GM21825 (cell line): ENCODE results near the gene MSH2.

Experiments
- ATAC-seq: cut with Tn5 transposase; IDR thresholded peaks from one replicate; pipeline ENCODE4 v1.9.1; 2021; ENCODE audit warnings: mild to moderate bottlenecking, moderate library complexity; ENCODE audit not compliant: unreplicated experiment

The MSH2 gene

DNA sequence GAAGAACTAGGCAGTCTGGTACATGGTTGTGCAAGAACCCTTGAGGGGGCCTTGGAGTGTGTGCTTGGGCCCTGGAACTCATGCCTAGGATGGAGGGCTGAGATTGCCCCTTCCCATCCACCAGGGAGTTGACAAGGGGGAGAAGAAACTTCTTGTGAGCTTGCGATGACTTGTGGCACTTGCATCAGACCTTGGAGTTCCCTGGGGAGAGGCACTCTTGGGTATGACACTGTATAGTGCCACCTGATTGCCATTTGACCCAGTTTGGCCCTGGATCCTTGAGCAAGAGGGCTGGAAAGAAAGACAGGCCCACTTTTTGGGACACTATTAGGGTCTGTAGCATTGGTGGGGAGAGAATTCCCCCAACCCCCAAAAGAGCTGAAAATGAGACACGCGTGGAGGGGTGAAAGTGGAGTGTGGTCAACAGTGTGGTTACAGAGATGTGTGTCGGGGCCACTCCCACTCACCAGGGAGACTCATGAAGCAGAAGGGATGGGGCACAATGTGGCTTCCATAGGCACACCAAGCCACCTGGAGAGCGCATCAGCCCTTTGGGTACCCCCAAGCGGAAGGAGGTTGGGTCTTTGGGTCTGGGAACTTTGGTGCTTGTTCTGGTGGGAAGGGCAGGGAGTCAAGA is 101.3 kb downstream of the MSH2 start:
- ATAC-seq: no peak

DNA sequence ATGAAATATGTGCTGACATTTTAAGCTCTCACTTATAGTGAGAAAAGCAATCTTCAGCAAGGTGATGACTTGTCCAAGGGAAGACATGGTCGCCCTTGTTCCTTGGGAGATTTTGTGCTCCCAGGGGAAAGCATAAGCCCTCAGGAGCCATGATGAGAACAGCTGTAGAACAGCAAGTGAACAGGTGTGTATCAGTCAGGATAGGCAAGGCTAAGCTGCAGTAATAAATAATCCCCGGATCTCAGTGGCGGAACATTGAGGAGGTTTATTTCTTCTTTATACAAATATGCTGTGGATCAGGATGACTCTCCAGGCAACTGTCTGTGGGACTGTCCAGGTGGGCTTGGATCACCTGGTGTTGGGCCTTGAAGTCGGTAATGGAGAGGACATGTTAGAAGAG is 103.1 kb downstream of the MSH2 start:
- ATAC-seq: no peak

DNA sequence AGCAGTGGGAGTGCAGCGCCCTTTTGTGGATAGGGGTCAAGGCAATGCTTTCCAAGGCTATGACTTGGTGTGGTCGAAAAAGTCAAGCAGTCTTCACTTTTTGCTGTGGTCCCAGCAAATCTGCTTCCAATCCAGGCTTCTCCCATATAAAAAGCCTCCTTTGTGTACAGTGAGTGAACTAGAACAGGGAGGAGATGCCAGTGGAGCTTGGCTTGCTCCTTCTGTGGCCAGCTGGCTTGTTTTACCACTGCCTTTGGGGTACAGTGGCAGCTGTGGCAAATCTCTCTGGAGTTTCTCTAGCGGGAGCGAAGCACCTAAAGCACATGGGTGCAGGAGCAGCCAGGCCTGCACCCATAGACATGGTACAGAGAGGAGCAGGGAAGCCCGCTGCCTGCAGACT is 103.5 kb downstream of the MSH2 start:
- no peak for ATAC-seq

DNA sequence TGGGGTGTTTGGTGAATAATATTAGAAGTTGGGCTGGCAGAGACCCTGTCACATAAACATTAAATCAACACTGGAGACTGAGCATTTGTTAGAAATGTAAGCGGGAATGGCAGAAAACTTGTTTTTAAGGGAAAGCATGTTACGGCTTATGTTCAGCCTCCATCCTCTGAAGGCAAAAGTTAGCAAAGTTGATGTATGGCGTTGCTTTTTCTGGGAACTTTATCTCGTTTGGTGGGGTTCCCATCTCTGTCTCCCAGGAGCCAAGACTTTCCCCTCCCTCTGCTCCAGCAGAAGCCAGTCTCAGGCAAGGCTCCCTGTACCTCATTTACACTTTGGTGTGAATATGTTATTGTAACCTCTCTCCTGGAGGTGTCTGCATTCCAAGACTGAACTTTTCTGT is 105.1 kb downstream of the MSH2 start:
- ATAC-seq: no peak

DNA sequence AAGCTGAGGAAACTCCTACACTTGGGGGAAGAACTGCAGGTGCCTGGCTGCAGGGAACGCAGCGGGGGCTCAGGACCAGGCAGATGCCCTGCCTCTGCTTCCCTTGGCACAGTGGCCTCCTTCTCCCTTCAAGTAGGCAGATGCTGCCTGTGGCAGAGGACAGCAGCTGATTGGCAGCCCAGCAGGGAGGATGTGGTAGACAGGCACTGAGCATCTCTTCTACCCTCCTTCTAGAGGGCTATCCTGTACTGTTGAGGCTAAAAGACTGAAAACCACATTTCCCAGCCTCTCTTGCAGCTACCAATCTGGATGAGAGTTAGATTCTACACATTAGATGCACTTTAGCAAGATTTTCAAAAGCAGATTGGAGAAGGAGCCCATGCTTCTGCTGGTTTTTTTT is 105.7 kb downstream of the MSH2 start:
- no peak for ATAC-seq

DNA sequence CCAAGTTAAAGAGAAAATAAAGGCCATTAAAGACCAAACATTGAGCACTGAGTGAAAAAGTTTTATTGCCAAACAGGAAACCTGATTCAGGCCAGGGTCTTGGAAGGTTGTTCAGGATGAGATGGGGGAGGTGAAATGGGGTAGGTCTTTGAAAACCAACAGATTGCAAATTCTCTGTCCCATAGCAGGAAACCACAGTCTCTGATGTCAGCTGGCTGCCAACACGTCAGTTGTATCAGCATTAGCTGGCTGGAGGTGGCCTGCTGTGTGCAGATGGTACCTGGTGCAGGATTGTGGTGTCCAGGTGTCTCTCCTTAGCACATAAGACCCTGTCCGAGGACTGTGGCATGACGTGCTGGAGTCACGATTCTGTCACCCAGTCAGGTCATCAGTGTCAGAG is 106.3 kb downstream of the MSH2 start:
- ATAC-seq: no peak

DNA sequence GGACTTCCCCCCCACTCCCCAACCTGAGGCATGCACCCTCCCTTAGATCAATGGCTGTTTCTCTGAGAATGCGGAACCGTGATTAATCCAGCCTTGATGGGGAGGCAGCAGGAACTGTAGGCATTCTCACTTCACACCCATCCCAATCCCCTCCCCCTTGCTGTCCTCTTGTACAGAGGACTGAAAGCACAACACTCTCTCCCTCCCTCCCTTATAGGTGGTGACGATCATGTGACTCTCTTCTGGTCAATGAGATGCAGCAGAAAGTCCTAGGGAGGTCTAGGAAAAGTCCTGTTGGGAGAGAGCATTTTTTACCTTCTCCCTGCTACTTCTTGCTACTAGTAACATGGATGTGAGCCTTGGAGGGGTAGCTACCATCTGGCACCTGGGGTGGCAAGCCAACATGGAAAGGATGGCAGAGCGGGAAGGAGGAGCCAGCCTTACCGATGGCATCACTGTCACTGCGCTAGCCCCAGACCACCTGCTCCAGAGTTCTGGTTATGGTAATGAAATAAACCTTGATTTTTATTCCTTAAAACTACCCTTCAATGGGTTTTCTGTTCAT is 106.9 kb downstream of the MSH2 start:
- ATAC-seq: no peak

DNA sequence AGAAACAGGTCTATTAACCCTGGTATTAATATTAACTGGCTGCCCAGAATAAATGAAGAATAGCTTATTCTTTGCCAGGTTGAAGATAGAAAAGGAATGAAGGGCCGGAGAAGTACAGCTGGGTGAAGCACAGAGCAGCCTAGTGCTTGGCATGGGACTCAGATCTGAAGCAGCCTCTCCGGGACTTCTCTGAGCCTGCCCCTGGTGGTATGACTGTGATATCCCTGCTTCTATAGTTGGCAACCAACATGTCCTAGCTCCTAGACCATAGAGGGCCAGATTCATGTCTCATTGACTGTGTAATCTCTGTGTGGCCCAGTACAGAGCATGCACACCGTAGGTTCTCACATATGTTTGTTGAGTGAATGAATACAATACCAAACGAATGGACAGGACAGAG is 107.8 kb downstream of the MSH2 start:
- no peak for ATAC-seq

DNA sequence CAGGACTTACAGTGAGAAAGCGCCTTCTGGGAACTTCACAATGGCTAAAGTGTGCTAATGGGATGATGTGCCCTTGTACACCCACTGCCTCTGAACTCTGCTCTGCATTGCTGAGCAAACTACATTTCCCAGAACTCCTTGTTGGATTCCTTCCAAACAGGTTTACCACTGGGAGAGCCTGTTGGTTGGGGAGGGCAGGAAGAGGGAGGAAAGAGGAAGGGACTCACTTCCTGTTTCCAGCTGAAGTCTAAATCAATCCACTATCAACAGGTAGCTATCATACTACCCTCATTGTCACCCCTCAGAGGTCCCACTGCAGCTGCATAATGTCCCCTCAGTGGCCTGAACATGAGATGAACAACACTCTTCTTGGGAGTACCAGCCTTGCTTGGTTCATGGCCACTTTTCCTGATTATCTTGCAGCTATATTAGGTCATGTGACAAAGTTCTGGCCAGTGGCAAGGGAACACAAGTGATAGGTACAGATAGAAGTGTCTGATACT is 109.7 kb downstream of the MSH2 start:
- no peak for ATAC-seq

DNA sequence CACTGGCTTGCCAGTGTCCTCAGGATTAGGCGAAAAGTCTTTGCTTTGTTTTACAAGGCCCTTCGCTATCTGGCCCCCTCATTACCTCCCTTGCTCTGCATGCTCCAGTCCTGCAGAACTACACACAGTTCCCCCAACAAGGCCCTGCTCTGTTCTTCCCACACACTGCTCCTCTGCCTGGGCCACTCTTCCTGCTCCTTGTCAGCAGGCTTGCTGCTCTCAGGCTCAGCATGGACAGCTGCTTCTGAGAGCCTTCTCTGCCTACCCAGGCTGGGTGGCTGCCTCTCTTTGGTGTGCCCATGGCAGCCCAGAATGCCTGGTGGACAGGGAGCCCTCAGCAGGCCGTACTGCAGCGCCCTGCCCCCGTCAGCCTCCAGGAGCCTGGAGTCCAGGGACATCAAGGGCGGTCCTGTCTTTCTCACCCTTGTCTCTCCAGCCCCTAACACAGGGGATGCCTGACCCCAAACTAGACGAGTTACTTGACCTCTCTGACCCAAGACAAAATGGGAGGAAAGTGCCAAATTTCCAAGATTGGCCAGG is 111.1 kb downstream of the MSH2 start:
- ATAC-seq: no peak

DNA sequence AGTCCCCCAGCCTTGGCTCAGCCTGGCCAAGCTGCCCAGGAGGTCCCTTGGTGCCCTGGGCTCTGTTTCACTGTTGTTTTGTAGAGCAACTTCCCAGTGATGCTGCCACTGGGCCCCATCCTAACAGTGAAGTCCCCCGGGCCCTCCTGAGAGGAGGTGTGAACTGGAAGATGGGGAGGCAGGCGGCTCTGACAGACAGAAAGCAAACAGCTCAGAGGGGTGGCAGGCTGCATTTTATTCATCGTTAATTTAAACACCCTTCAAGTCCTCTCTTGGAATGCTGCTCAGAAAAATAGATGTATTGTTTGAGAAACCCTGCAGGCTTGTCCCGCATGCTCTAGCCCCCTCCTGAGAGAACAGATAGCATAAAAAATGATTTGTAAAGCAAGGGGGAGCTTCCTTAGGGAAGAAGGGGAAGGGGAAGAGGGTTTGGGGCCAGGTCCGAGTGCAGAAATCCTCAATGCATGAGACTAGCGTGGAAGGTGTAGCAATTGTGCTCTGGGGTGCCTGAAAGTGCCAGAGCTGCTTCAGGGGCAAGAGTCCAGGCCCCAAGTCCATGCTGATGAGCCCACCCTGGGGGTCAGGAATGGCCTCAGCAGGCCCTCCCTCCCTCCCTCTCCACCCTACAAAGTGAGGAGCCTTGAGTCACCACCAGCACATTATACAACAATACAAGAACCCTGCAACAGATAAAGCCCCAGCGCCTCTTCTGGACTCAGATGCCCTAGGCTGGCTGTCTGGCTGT is 113.6 kb downstream of the MSH2 start:
- no peak for ATAC-seq

DNA sequence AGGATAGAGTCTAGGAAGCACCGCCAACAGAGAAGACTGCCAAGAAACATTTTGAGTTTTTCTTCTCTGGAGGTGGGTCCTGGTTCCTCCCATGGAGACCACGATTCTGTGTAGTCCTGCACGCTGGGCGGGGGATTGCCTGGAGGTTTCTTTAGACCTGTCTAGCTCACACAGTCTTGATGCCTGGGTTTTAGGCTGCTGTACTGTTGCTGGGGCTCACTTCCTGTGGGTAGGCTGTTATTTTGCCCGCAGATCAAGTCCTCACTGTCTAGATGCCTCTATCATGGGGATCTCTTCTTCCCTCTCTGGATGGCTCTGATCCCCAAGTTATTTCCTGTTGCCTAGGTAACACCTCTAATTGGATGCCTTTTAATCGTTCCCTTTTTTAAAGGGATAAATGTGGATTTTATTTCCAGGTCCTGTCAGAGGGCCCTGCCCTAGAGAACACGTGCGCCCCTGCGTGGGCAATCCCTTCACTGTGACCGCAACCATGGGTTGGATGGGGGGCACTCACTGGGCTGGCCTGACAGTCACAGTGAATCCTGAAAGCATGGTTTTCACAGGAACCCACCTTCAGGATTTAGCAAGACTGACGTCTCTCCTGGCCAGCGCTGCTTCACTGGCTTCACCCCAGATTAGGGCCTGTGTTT is 115.7 kb downstream of the MSH2 start:
- ATAC-seq: no peak

DNA sequence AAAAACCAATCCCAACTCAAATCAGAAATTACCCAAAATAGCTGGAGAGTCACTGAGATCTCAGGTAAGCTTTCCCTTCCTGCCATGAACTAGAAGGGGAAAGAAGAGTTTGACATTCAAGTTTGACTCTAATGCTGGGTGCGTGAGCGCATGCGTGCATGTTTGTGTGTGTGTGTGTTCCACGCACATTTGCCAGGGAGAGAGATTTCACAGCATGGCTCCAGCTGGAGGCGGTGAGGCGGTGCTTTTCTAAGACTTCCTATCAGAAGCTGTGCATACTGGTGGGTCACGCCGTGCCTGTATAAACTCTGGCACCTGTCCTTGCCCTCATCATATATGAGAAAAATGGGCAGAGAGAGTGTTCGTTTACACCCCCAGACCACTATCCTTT is 116.2 kb downstream of the MSH2 start:
- no peak for ATAC-seq

DNA sequence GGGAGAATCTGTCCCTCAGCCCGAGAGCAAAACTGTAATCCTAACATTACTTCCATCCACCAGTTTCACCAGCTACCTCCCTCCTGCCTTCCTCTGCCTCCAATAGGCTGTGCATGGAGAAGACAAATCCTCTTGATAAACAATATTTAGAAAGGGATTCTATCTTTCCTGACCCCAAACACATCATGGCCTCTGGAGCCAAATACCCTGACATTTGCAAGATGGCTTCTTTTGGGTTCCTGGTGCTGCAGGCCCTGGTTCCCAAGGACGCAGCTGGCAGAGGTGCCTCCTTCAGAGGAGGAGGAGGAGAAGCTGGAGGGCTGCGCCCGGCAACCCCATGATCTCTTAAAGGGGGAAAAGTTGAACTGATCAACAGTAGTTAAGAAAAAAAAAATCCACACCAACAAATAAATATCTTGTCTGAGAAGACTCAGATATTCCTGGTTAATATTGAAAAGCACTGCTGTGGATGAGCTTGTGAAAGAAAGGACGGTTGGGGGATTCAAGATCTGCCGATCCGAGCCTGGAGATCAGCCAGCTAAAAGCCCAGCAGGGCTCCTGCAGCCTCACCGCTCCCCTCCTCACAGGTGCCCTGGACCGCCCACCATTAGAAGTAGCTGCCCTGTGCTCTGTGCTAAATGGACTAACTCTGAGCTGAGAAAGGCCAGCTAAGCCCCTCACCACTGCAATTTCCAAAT is 116.8 kb downstream of the MSH2 start:
- ATAC-seq: no peak

DNA sequence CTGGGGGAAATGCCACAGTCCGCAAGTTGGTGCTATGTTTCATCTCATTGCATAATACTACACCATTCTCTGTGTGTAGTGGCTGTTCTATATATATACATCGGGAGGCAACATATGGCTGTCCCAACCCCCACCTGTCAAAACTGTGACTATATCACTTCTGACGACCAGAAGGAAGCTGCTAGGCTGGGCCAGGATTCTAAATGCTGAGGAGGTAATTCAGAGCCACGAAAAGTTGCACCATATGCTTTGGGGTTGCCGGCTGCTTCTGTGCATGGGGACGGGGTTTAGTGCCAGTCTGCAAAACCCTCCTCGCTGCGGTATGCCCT is 117.3 kb downstream of the MSH2 start:
- no peak for ATAC-seq

DNA sequence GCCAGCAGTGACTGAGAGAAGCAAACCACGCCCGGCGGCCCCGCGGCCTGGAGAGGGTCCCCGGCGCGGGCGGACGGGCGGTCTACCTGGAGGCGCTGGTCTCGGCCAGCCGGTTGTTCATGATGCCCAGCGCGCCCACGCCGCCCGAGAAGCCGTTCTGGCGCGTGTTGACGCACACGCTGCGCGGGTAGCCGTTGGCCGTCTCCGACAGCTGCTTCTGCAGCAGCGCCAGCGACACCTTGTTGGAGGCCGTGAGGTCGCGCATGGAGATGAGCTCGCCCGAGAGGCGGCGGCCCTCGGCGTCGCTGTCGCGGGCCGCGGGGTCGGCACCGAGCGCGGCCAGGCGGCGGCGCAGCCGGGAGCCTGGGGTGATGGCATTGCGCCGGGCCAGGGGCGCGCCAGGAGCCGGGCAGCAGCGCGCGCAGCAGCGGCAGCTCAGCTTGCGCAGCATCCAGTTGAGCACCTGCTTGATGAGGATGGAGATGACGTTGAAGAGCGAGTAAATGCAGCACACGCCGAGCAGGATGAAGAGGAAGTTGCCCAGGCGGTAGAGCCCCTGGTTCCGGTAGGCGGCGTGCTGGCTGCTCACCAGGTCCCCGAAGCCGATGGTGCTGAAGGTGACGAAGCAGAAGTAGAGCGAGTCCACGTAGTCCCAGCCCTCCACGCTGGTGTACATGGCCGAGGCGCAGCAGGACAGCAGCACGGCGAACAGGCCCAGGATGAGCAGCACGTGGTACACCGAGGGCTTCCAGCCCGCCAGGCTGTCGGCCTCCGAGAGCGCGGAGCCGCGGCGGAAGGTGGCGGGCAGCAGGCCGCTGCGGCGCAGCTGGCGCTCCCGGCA is 118.1 kb downstream of the MSH2 start:
- ATAC-seq: peak; percentile 68

DNA sequence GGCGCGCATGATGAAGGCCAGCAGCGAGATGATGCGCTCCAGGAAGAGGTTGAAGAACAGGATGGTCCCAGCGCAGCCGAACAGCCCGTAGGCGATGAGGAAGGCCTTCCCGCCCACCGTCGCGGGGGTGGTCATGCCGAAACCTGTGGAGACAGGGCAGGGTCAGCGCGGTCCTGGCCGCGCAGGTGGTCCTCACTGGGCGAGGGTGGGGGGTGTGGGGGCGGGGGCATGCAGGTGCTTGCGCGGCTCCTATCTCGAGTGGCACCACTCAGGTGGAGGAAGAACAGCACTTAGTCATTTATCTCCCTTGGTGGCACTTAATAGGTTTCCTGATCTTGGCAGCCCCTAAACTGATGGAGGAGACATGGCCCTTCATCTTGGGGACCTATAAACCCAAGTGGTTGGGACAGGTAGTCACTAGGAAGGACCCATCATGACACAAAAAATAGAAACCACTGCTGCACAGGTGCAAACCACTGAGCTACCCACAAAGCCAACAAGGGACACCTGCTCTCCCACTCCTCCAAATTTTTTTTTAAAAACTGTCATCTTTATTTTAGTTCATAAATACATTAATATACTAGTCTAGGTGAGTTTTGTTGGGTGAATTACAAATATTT is 118.8 kb downstream of the MSH2 start:
- ATAC-seq: no peak

DNA sequence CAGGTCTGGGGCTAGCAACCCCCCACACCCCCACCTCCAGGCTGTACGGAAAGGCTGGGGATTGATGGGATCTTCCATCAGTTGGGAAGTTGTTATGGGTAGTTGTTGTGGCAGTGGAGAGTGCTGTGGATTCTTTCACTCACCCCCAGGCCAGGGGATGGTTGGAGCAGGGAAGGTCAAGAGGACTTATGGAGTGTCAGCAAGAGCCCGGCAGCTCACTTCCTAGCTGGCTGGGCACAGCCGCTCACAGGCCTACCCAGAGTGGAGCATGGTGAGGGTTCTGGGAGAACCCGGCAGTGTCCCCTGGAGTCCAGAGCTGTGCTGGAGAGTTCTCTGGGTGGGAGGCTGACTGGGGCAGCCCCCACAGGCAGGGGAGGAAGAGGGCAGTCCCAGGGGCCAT is 122.2 kb downstream of the MSH2 start:
- ATAC-seq: no peak

DNA sequence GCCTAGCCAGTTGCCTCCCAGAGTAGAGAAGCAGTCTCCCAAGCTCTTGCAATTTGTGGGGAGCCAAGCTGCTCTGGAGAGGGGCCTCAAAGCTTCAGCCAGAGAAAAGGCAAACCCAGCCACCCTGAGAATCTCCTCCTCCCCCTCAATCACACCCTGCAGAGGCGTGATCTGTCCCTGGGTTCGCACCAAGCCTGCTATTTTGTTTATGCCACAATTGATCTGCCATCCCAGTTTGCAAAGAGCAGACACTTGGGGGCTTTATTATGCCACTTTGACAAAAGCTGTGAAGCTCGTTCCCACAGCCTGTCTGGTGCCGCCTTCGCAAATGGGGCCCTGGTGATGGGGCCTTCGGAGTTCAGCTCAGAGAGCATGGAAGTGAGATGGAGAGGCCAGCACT is 125.5 kb downstream of the MSH2 start:
- ATAC-seq: no peak

DNA sequence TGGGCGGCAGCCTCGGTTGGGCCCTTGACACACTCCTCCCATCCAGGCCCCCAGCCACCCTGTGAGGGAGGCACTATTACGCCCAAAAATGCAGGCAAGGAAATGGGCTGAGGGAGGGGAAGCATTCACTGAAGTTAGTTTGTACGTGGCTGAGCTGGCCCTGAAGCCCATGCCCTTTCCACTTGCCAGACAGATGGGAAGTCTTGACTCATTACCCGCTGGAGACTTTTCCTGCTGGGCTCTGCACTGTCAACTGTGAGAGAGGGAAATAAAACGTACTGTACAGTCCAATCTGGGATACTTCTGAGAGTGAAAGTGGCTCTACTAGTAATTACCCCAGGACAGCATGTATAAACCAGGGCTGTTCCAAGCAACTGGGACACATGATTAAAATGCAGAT is 125.9 kb downstream of the MSH2 start:
- no peak for ATAC-seq
